PC-3 (cell line): ENCODE measurements around the gene PTPRN2. TPM values are rescaled to one million over a fixed set of nuclear protein-coding genes. Genes with fewer than 3 reads are reported as not detected.
A peak's percentile ranks its signal among the peaks of the same experiment; 100 is the strongest.

Experiments
- ATAC-seq: fragments of 200-7000 bp; cut with Tn5 transposase; 2 replicates; pipeline ENCODE4 v1.9.1; 2020; ENCODE audit warnings: mild to moderate bottlenecking, moderate library complexity
- BruUV-seq: library from RNA; stranded (reverse); fragments of 400-500 nt; replicated peaks from 2 replicates; lab custom pipeline; 2021; lab: Mats Ljungman, UMichigan
- CTCF ChIA-PET: fragments of 300-600 bp; sonication (Branson Sonifier 250); formaldehyde crosslinking; loops from one replicate; lab custom pipeline; 2022; ENCODE audit warnings: antibody characterized with exemption; lab: Charles Lee
- POLR2A ChIA-PET: fragments of 300-600 bp; sonication (Branson Sonifier 250); formaldehyde crosslinking; loops from one replicate; lab custom pipeline; 2022; ENCODE audit warnings: antibody characterized with exemption; ENCODE audit not compliant: unreplicated experiment; lab: Charles Lee
- DNase-seq: peaks from one replicate; pipeline ENCODE4 v3.0.0-alpha.2; 2015
- H2AFZ ChIP-seq: fragments of 300-600 bp; sonication (generic); 2 replicates; pipeline ENCODE4 v1.6.0; 2016; ENCODE audit warnings: antibody characterized with exemption, low read length
- H3F3A ChIP-seq: fragments of 300-600 bp; sonication (generic); one replicate; pipeline ENCODE4 v1.6.0; 2017; ENCODE audit warnings: antibody characterized with exemption, low read length, control low read depth, mild to moderate bottlenecking; ENCODE audit not compliant: unreplicated experiment
- H3K27ac ChIP-seq: fragments of 300-600 bp; sonication (generic); 2 replicates; pipeline ENCODE4 v1.5.1; 2016; ENCODE audit warnings: mild to moderate bottlenecking, low read length
- H3K27me3 ChIP-seq: fragments of 300-600 bp; sonication (generic); 2 replicates; pipeline ENCODE4 v1.6.1; 2016; ENCODE audit warnings: low read length, mixed read lengths
- H3K36me3 ChIP-seq: fragments of 300-600 bp; sonication (generic); 2 replicates; pipeline ENCODE4 v1.6.1; 2016; ENCODE audit warnings: low read depth, mixed run types, low read length, mixed read lengths
- H3K4me1 ChIP-seq: fragments of 300-600 bp; sonication (generic); 2 replicates; pipeline ENCODE4 v1.5.1; 2016; ENCODE audit warnings: low read length; ENCODE audit not compliant: insufficient read depth
- H3K4me2 ChIP-seq: fragments of 300-600 bp; sonication (generic); 2 replicates; pipeline ENCODE4 v1.6.0; 2016; ENCODE audit warnings: low read length
- H3K4me3 ChIP-seq: fragments of 300-600 bp; sonication (generic); 2 replicates; pipeline ENCODE4 v1.5.1; 2016; ENCODE audit warnings: mild to moderate bottlenecking, low read length, mixed read lengths
- H3K79me2 ChIP-seq: fragments of 300-600 bp; sonication (generic); 2 replicates; pipeline ENCODE4 v1.6.1; 2017; ENCODE audit warnings: low read length, mixed read lengths
- H3K9ac ChIP-seq: fragments of 300-600 bp; sonication (generic); 2 replicates; pipeline ENCODE4 v1.6.0; 2016; ENCODE audit warnings: mild to moderate bottlenecking, low read length
- H3K9me2 ChIP-seq: fragments of 300-600 bp; sonication (generic); replicated peaks from 2 replicates; pipeline ENCODE4 v1.6.1; 2016; ENCODE audit warnings: mixed run types, low read length, mixed read lengths
- H3K9me3 ChIP-seq: fragments of 300-600 bp; sonication (generic); 2 replicates; pipeline ENCODE4 v1.6.1; 2016; ENCODE audit warnings: low read length, mixed read lengths
- H4K20me1 ChIP-seq: fragments of 300-600 bp; sonication (generic); 2 replicates; pipeline ENCODE4 v1.6.1; 2016; ENCODE audit warnings: low read length, mixed read lengths
- CTCF ChIP-seq: fragments of 300-600 bp; sonication (generic); conservative IDR thresholded peaks from 2 replicates; pipeline ENCODE4 v1.5.1; 2017; ENCODE audit warnings: antibody characterized with exemption, low read depth, mild to moderate bottlenecking, low read length
- EZH2 ChIP-seq: fragments of 300-600 bp; sonication (generic); IDR thresholded peaks from one replicate; pipeline ENCODE4 v1.6.1; 2017; ENCODE audit warnings: antibody characterized with exemption, mild to moderate bottlenecking, low read length; ENCODE audit not compliant: unreplicated experiment
- EZH2phosphoT487 ChIP-seq: fragments of 300-600 bp; sonication (generic); IDR thresholded peaks from 2 replicates; pipeline ENCODE4 v1.6.1; 2018; ENCODE audit warnings: mild to moderate bottlenecking, antibody characterized with exemption, low read length, borderline replicate concordance
- intact Hi-C: fragments of 100-400 bp; cut with micrococcal nuclease; formaldehyde crosslinking; loops from 2 replicates; pipeline ENCODE4 v1.9.0; 2023
- total RNA-seq: library from RNA; depleted of rRNA; stranded (reverse); fragments of >200 nt; gene quantifications from 2 replicates; pipeline ENCODE4 v1.2.3, GENCODE V29; 2014

PTPRN2 gene
- total RNA-seq, 1 experiment from 2014 or later = 3.2 TPM

- intact Hi-C loops = no loop called here
- H3K9me2 ChIP-seq = no peaks in the 10 kb centered on the region
- no peak overlapping the region for H3K9ac ChIP-seq
- no peaks in the 10 kb centered on the region for H3K9me3 ChIP-seq
- peaks cover 63% of the 10 kb centered on the region for H3K27me3 ChIP-seq
- ATAC-seq (no peak), DNase-seq (no peak)
- ChIA-PET CTCF (no interaction called here), POLR2A (interaction anchor here (0.6 kb wide), 1 partner anchor 96 kb away, joined by 4 read pairs; no protein-coding TSS in a partner anchor)
- TF ChIP-seq CTCF = no peak
- no peak for TF ChIP-seq EZH2
- TF ChIP-seq EZH2phosphoT487 = no peak
- H3K4me1 ChIP-seq = no peaks in the 10 kb centered on the region
- no peaks in the 10 kb centered on the region for H3F3A ChIP-seq
- H4K20me1 ChIP-seq = no peaks in the 10 kb centered on the region
- H3K4me2 ChIP-seq = no peak overlapping the region
- H3K36me3 ChIP-seq = no peaks in the 10 kb centered on the region
- no peak overlapping the region for H2AFZ ChIP-seq
- H3K79me2 ChIP-seq = no peaks in the 10 kb centered on the region
- BruUV-seq = no TSS peak
- H3K4me3 ChIP-seq = no peak overlapping the region
- no peak overlapping the region for H3K27ac ChIP-seq
These were observed 878.7 kb downstream of the PTPRN2 start for GRCh38 chr7:157708919-157709295.

GRCh38 chr7:157707983-157708918 lies 879.4 kb downstream of the PTPRN2 start:
- ChIA-PET CTCF (no interaction called here), POLR2A (interaction anchor here (0.6 kb wide), 1 partner anchor 96 kb away, joined by 4 read pairs; no protein-coding TSS in a partner anchor)
- Histone ChIP-seq H4K20me1 (no peaks in the 10 kb centered on the region), H3K9ac (no peak overlapping the region), H3K4me3 (no peak overlapping the region), H3K27ac (no peak overlapping the region), H3K4me1 (no peaks in the 10 kb centered on the region), H2AFZ (no peak overlapping the region), H3K9me2 (no peaks in the 10 kb centered on the region), H3K36me3 (no peaks in the 10 kb centered on the region), H3K27me3 (peaks cover 63% of the 10 kb centered on the region), H3K9me3 (no peaks in the 10 kb centered on the region), H3K79me2 (no peaks in the 10 kb centered on the region), H3K4me2 (no peak overlapping the region), H3F3A (no peaks in the 10 kb centered on the region)
- peak; percentile 4 for DNase-seq
- no TSS peak for BruUV-seq
- ATAC-seq = peak; percentile 40
- no peak for TF ChIP-seq EZH2
- TF ChIP-seq EZH2phosphoT487 = no peak
- TF ChIP-seq CTCF = no peak
- intact Hi-C loops = no loop called here

- Histone ChIP-seq H3K9ac (no peak overlapping the region), H4K20me1 (no peaks in the 10 kb centered on the region), H3K79me2 (no peaks in the 10 kb centered on the region), H3K36me3 (no peaks in the 10 kb centered on the region), H3K9me3 (no peaks in the 10 kb centered on the region), H3K4me3 (no peak overlapping the region), H3F3A (no peaks in the 10 kb centered on the region), H2AFZ (no peak overlapping the region), H3K4me1 (no peaks in the 10 kb centered on the region), H3K4me2 (no peak overlapping the region), H3K27ac (no peak overlapping the region), H3K9me2 (no peaks in the 10 kb centered on the region), H3K27me3 (peaks cover 90% of the 10 kb centered on the region)
- ATAC-seq = no peak
- no peak for DNase-seq
- BruUV-seq = no TSS peak
- ChIA-PET POLR2A (no interaction called here), CTCF (no interaction called here)
- no peak for TF ChIP-seq CTCF
- no peak for TF ChIP-seq EZH2
- no peak for TF ChIP-seq EZH2phosphoT487
- intact Hi-C loops = no loop called here
These were observed 883.3 kb downstream of the PTPRN2 start for GRCh38 chr7:157704365-157704764.
